Measurements from ENCODE around the gene KRTAP9-2.
"Not testable (repeated sequence)": the region's sequence is repeated elsewhere in the genome, so short reads cannot be mapped to it uniquely, and the experiment has no call there.

Gene KRTAP9-2, protein sequence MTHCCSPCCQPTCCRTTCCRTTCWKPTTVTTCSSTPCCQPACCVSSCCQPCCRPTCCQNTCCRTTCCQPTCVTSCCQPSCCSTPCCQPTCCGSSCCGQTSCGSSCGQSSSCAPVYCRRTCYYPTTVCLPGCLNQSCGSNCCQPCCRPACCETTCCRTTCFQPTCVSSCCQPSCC

GRCh38 chr17:41226598-41227095 is at the start of gene KRTAP9-2:
Gene KRTAP9-2 (plus strand): TSS chr17:41226648. CDS start chr17:41226655, 7 bp downstream.
- not testable (repeated sequence) for DNase-seq

DNA sequence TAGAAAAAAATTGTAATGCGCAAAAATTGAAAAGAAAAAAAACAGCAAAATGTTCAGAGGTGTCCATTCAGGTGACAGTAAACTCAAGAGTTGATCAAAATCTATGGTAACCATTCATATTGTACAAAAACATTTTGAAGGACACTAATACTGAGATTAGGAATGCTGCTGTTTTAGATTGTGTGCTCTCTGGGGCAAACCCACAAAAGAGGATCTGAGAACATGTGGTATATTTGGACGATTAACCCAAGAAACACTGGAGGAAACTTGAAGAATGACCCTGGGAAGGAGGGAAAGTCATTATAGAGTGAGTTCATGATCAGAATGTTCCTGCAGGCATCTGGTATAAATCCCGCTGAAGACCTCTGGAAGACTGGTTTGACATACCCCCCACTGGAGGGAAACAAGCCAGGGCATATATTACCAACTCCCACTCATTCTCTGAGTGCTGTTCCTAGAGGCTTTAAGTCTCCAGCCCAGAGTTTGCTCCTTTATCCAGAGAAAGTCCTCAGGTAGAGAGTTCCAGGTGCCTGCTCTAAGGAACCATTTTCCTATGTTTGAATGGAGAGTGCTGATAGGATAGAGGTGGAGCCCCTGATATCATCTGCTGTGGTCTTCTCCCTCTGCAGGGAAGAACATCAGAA is 49.6 kb upstream of the KRTAP9-2 start:
- DNase-seq: peak; percentile 13

GRCh38 chr17:41177727-41178271 is 48.6 kb upstream of the KRTAP9-2 start, which contains the start of gene KRTAP4-2:
Gene KRTAP4-2 (minus strand): TSS chr17:41178221. CDS start chr17:41178164, 57 bp downstream.
- no peak for DNase-seq

DNA sequence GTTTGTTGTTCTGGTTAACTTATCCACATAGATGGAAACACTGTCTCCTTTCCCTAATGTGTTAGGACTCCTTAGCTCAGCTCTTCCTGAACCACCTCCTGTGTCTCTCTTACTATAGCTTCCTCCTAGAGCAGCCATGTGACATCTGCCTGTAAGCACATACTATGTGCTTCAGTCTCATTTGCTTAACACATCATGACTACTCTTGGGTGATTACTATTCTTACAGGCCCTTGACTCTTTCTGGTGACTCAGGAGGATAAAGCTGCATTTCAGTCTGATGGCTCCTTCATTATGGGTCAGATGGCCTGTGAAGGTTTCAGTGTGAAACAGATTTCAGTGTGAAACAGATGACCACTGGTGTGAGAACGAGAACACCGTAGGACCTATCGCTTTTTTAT is 48.1 kb upstream of the KRTAP9-2 start:
- peak; percentile 67 for DNase-seq

GRCh38 chr17:41178843-41179616 is 47.4 kb upstream of the KRTAP9-2 start:
- no peak for DNase-seq

DNA sequence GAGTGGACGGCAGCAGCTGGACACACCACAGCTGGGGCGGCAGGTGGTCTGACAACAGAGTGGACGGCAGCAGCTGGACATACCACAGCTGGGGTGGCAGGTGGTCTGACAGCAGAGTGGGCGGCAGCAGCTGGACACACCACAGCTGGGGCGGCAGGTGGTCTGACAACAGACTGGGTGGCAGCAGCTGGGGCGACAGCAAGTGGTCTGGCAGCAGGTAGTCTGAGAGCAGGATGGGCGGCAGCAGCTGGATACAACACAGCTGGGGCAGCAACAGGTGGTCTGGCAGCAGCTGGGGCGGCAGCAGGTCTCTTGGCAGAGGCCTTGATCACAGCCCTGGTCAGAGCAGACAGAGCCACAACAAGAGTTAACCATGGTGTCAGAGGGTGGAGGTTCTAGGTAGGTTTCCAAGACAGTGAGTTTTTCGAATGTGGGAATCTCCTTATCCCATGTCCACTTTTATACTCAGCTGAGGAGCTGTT is 41.9 kb upstream of the KRTAP9-2 start, which contains the start of gene KRTAP4-1:
KRTAP4-1 (minus strand) TSS at position 432 of the 482 bp plus-strand sequence; CDS start at position 375, 57 bp downstream.
- no peak for DNase-seq

DNA sequence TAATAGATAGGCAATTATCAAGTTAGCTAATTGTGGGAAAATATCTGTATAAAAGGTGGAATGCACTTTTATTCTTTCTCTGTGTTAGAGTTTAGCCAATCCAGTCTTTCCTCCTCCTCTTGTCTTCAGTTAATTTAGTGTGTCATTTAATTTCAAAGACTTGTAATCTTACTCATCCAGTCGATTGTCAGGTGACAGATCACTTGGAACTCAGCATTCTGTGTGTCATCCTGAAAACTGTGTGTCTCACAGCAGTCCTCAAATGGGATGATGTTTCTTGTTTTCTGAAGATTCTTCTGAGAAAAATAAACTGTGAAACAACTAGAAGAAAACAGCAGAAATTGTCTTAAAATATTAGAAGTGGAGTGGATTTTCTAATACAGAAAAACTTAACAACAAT is 41.4 kb upstream of the KRTAP9-2 start:
- no peak for DNase-seq

DNA sequence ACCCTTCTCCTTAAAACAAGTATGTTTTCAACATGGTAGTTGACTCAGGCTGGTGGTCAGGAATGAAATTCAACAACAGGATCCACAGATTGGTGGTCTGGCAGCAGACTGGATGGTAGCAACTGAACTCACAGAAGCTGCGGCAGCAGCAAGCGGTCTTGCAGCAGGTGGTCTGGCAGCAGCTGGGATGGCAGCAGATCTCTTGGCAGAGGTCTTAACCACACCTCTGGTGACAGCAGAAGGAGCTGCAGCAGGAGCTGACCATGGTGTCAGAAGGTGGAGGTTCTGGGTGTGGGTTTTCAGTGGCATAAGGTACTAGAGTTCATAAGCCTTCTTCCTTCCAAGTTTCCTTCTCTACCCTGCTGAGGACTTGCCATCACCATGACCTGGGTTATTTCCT is 39.6 kb upstream of the KRTAP9-2 start:
- DNase-seq: no peak

DNA sequence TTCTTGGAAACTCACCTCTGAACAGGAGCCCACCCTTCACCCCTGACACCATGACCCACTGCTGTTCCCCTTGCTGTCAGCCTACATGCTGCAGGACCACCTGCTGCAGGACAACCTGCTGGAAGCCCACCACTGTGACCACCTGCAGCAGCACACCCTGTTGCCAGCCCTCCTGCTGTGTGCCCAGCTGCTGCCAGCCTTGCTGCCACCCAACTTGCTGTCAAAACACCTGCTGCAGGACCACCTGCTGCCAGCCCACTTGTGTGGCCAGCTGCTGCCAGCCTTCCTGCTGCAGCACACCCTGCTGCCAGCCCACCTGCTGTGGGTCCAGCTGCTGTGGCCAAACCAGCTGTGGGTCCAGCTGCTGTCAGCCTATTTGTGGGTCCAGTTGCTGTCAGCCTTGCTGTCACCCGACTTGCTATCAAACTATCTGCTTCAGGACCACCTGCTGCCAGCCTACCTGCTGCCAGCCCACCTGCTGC is 36.6 kb upstream of the KRTAP9-2 start, which contains the start of gene KRTAP9-1:
KRTAP9-1 (plus strand) TSS at position 51 of the 482 bp plus-strand sequence; CDS start at position 51, 0 bp downstream.
- not testable (repeated sequence) for DNase-seq

GRCh38 chr17:41190328-41190727 is 36.1 kb upstream of the KRTAP9-2 start:
- no peak for DNase-seq

DNA sequence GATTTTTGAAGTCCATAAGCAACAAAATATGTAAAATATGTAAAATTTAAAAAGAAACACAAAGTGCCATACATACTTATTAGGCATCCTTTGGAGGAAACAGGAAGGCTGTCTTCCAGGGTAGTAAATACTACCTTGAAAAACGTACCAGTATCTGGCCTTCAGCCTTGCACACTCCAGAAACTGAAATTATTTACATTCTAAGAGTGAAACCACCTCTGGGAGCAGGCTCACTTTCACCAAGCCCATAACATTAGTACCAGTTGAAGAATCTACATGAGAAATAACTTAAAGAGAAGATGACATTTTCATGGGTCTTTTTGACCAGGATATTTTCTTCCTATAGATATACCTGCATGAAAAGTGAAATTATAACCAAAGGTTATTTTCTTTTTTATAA is 30.4 kb upstream of the KRTAP9-2 start:
- DNase-seq: no peak

DNA sequence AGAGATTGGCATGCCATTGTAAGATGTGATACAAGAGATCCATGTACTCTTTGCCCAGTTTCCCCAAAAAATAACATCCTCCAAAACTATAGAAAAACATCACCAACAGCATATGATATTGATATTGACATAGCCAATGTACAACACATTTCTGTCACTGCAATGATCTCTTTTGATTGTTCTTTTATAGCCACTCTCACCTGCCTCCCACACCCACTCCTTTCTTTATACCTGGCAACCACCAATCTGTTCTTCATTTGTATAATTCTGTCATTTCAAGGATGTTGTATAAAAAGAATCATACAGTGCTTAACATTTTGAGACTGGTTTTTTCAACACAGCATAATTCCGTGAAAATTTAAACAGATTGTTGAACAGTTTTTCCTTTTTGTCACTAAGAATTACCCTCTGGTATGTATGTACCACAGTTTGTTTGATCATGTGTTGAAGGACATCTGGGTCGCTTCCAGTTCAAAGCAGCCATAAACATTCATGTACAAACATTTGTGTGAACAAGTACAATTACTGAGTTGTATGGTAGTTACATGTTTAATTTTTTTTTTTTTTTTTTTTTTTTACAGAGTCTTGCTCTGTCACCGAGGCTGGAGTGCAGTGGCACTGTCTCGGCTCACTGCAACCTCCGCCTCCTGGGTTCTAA is 26.9 kb upstream of the KRTAP9-2 start:
- DNase-seq: no peak

- no peak for DNase-seq
Measured at GRCh38 chr17:41211845-41212466, 14.5 kb upstream of the KRTAP9-2 start.

DNA sequence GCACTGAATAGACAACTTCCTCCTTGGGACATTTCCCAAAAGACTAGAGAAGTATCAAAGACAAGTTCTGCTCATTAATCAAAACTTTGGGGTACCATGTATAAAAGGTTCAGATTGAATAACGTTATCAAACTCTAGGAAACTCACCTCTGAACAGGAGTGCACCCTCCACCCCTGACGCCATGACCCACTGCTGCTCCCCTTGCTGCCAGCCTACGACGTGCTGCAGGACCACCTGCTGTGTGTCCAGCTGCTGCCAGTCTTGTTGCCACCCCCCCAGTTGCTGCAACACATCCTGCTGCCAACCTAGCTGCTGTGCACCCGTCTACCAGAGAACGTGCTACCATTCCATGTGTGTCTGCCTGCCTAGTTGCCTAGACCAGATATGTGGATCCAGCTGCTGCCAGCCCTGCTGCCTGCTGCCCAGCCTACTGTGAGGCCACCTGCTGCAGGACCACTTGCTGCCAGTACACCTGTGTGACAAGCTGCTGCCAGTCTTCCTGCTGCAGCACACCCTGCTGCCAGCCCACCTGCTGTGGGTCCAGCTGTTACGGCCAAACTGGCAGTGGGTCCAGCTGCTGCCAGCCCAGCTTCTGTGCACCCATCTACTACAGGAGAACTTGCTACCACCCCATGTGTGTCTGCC is 13.8 kb upstream of the KRTAP9-2 start:
- DNase-seq: no peak

GRCh38 chr17:41215681-41216080 is 10.8 kb upstream of the KRTAP9-2 start:
- no peak for DNase-seq

GRCh38 chr17:41223821-41224220 is 2.6 kb upstream of the KRTAP9-2 start:
- no peak for DNase-seq

DNA sequence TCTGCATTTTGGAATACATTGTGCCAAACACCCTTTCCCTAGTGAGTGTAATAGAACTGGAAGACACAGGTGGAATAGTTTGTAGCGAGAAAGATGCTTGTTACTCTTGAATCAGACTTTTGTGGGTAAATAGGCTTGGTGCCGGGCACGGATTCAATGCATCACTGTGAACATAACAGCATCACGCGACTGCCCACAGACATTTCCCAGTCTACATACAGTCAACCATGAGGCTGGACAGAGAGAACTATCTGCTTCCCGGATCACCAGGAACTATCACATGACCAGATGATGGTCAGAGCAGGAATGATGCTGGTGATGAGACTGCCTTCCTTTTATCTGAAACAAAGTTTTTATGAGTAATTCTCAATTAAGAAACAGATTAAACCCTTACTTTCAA is 397 bp upstream of the KRTAP9-2 start:
- DNase-seq: no peak

- no peak for DNase-seq
Measured at GRCh38 chr17:41230094-41230493, 3.6 kb downstream of the KRTAP9-2 start.

GRCh38 chr17:41231731-41232130 is 5.3 kb downstream of the KRTAP9-2 start:
- DNase-seq: no peak

DNA sequence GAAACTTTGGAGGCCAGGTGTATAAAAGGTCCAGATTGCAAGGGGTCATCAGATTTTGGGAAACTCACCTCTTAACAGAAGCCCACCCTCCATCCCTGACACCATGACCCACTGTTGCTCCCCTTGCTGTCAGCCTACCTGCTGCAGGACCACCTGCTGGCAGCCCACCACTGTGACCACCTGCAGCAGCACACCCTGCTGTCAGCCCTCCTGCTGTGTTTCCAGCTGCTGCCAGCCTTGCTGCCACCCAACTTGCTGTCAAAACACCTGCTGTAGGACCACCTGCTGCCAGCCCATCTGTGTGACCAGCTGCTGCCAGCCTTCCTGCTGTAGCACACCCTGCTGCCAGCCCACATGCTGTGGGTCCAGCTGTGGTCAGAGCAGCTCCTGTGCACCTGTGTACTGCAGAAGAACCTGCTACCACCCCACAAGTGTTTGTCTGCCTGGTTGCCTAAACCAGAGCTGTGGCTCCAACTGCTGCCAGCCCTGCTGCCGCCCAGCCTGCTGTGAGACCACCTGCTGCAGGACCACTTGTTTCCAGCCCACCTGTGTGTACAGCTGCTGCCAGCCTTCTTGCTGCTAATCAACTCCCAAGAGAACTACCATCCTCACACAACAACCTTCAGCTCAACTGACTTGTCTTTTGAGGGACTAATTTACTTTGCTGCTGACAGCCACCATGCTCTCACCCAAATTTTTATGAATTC is 6.1 kb downstream of the KRTAP9-2 start, which contains the start of gene KRTAP9-3:
KRTAP9-3 (plus strand) TSS at position 51 of the 707 bp plus-strand sequence; CDS start at position 104, 53 bp downstream.
- not testable (repeated sequence) for DNase-seq

Data from inflammatory macrophage treated with lipopolysaccharide for 4 hours (primary cell).